Common myeloid progenitor, CD34-positive (primary cell): Measurements from ENCODE around the gene NPHP3.

Experiments
- CTCF ChIA-PET: fragments of 350-600 bp; sonication (Branson Sonifier 250); formaldehyde crosslinking; loops from one replicate; lab custom pipeline; 2021; ENCODE audit warnings: antibody characterized with exemption; lab: Charles Lee
- POLR2A ChIA-PET: fragments of 350-600 bp; sonication (Branson Sonifier 250); formaldehyde crosslinking; loops from one replicate; lab custom pipeline; 2021; ENCODE audit warnings: antibody characterized with exemption; lab: Charles Lee
- DNase-seq, 3 donors: peaks; one replicate each; pipeline versions ENCODE4 v3.0.0 to v3.0.0-alpha.2; 2013
- H3K27ac ChIP-seq, 2 experiments: 1 replicate in 1 of 2; 2 replicates in 1 of 2; pipeline ENCODE4 v1.7.0; 2013; ENCODE audit warnings: inconsistent platforms in 2 of 2, low read length in 2 of 2, mild to moderate bottlenecking in 2 of 2, low read depth in 1 of 2, moderate library complexity in 1 of 2; ENCODE audit not compliant: severe bottlenecking in 2 of 2, insufficient read depth in 1 of 2, poor library complexity in 1 of 2
- H3K27me3 ChIP-seq, 5 experiments: replicated peaks in 2 of 5; 1 replicate in 3 of 5; 2 replicates in 2 of 5; pipeline versions ENCODE4 v1.6.1 to v1.7.0; 2013; ENCODE audit warnings: low read length in 4 of 5, mild to moderate bottlenecking in 2 of 5, moderate library complexity in 2 of 5, inconsistent platforms in 1 of 5; ENCODE audit not compliant: insufficient read depth in 5 of 5, control insufficient read depth in 4 of 5
- H3K36me3 ChIP-seq, 4 experiments: 1 replicate in 2 of 4; 2 replicates in 2 of 4; pipeline versions ENCODE4 v1.6.1 to v1.7.0; 2013; ENCODE audit warnings: low read length in 3 of 4, control low read depth in 1 of 4, mild to moderate bottlenecking in 1 of 4; ENCODE audit not compliant: control insufficient read depth in 4 of 4, insufficient read depth in 4 of 4
- H3K4me1 ChIP-seq, 4 experiments: 1 replicate in 3 of 4; 2 replicates in 1 of 4; pipeline versions ENCODE4 v1.6.1 to v1.7.1; 2013; ENCODE audit warnings: low read length in 3 of 4, mild to moderate bottlenecking in 3 of 4, control low read depth in 1 of 4, inconsistent platforms in 1 of 4, moderate library complexity in 1 of 4; ENCODE audit not compliant: control insufficient read depth in 4 of 4, insufficient read depth in 4 of 4; ENCODE audit errors: control extremely low read depth in 1 of 4
- H3K4me3 ChIP-seq, 7 experiments: 1 replicate in 4 of 7; 2 replicates in 3 of 7; pipeline versions ENCODE4 v1.5.1 to v1.7.0; 2013; ENCODE audit warnings: mild to moderate bottlenecking in 7 of 7, low read length in 6 of 7, moderate library complexity in 6 of 7, inconsistent platforms in 2 of 7, low read depth in 2 of 7, control low read depth in 1 of 7; ENCODE audit not compliant: insufficient read depth in 4 of 7, control insufficient read depth in 1 of 7; ENCODE audit errors: extremely low read depth in 1 of 7
- H3K9me3 ChIP-seq, 5 experiments: 1 replicate in 4 of 5; 2 replicates in 1 of 5; pipeline versions ENCODE4 v1.6.1 to v1.7.1; 2013; ENCODE audit warnings: low read length in 4 of 5, mild to moderate bottlenecking in 2 of 5, inconsistent platforms in 1 of 5, low read depth in 1 of 5, moderate library complexity in 1 of 5; ENCODE audit not compliant: control insufficient read depth in 4 of 5, insufficient read depth in 2 of 5; ENCODE audit errors: control extremely low read depth in 1 of 5
- WGBS: methylation state at CpG from one replicate; pipeline ENCODE4 v1.1.5; 2013; ENCODE audit not compliant: insufficient coverage; 5-methylcytosine and 5-hydroxymethylcytosine counted together

NPHP3 gene

GRCh38 chr3:132690040-132690439, 32.2 kb downstream of the NPHP3 start:
- no peaks in the 10 kb centered on the region for H3K4me1 ChIP-seq
- no peaks in the 10 kb centered on the region for H3K27me3 ChIP-seq
- CTCF ChIA-PET: no interaction called here
- 100% methylated on average over 2 of the region's 4 CpGs for WGBS
- H3K27ac ChIP-seq: no peak overlapping the region
- peaks cover 23 to 80% (median 39%) of the 10 kb centered on the region in 4 experiments for H3K36me3 ChIP-seq
- DNase-seq: no peak
- no peak overlapping the region for H3K4me3 ChIP-seq
- POLR2A ChIA-PET: no interaction called here
- no peaks in the 10 kb centered on the region for H3K9me3 ChIP-seq

- Histone ChIP-seq H3K4me1 (no peaks in the 10 kb centered on the region), H3K36me3 (peaks cover 3 to 65% (median 24%) of the 10 kb centered on the region in 4 experiments), H3K27me3 (no peaks in the 10 kb centered on the region), H3K27ac (no peak overlapping the region), H3K4me3 (no peak overlapping the region), H3K9me3 (no peaks in the 10 kb centered on the region)
- ChIA-PET POLR2A (no interaction called here), CTCF (interaction anchor here (1.1 to 1.7 kb wide), 3 partner anchors 12 to 148 kb away, joined by 3 to 5 read pairs (median 3); no protein-coding TSS in a partner anchor)
- no peak for DNase-seq
Measured at GRCh38 chr3:132682201-132682600, 40.0 kb downstream of the NPHP3 start.

- ChIA-PET POLR2A (no interaction called here), CTCF (interaction anchor here (1.0 to 1.7 kb wide), 3 partner anchors 11 to 147 kb away, joined by 3 to 5 read pairs (median 3); no protein-coding TSS in a partner anchor)
- H3K36me3 ChIP-seq: peaks cover 5 to 71% (median 26%) of the 10 kb centered on the region in 4 experiments
- WGBS: 80% methylated on average over 1 of the region's 3 CpGs
- no peak for DNase-seq
- H3K9me3 ChIP-seq: no peaks in the 10 kb centered on the region
- no peak overlapping the region for H3K27ac ChIP-seq
- no peaks in the 10 kb centered on the region for H3K4me1 ChIP-seq
- H3K4me3 ChIP-seq: no peak overlapping the region
- H3K27me3 ChIP-seq: no peaks in the 10 kb centered on the region
Measured at GRCh38 chr3:132681421-132681820, 40.8 kb downstream of the NPHP3 start.

- H3K27ac ChIP-seq: no peak overlapping the region
- H3K4me3 ChIP-seq: no peak overlapping the region
- no peaks in the 10 kb centered on the region for H3K9me3 ChIP-seq
- 96% methylated on average over 4 of the region's 5 CpGs for WGBS
- no peak for DNase-seq
- POLR2A ChIA-PET: interaction anchor here (0.6 kb wide), 1 partner anchor 147 kb away, joined by 3 read pairs; no protein-coding TSS in a partner anchor
- H3K36me3 ChIP-seq: peaks cover 5 to 71% (median 25%) of the 10 kb centered on the region in 4 experiments
- no peaks in the 10 kb centered on the region for H3K4me1 ChIP-seq
- CTCF ChIA-PET: no interaction called here
- no peaks in the 10 kb centered on the region for H3K27me3 ChIP-seq
Measured at GRCh38 chr3:132679911-132680310, 42.3 kb downstream of the NPHP3 start.

GRCh38 chr3:132675408-132675807, 46.8 kb downstream of the NPHP3 start:
- POLR2A ChIA-PET: interaction anchor here (0.6 kb wide), 1 partner anchor 19 kb away, joined by 3 read pairs; no protein-coding TSS in a partner anchor

GRCh38 chr3:132669256-132669777, 52.9 kb downstream of the NPHP3 start:
- peak in 1 of 3 donors; percentile 13 for DNase-seq
- CTCF ChIA-PET: interaction anchor here (1.0 to 1.7 kb wide), 2 partner anchors 11 to 13 kb away, joined by 4 to 11 read pairs; no protein-coding TSS in a partner anchor
- Histone ChIP-seq H3K4me1 (peaks cover 2 to 12% (median 6%) of the 10 kb centered on the region in 4 experiments), H3K9me3 (no peaks in the 10 kb centered on the region), H3K27me3 (no peaks in the 10 kb centered on the region), H3K36me3 (peaks cover 9 to 44% (median 30%) of the 10 kb centered on the region in 4 experiments), H3K4me3 (no peak overlapping the region), H3K27ac (no peak overlapping the region)
- POLR2A ChIA-PET: no interaction called here
- WGBS: 100% methylated on average over 5 of the region's 5 CpGs

More at GRCh38 chr3:132675408-132675807, 46.8 kb downstream of the NPHP3 start:
- Histone ChIP-seq H3K4me3 (no peak overlapping the region), H3K9me3 (no peaks in the 10 kb centered on the region), H3K27me3 (no peaks in the 10 kb centered on the region), H3K4me1 (no peaks in the 10 kb centered on the region), H3K36me3 (peaks cover 11 to 62% (median 26%) of the 10 kb centered on the region in 4 experiments), H3K27ac (no peak overlapping the region)
- CTCF ChIA-PET: interaction anchor here (1.0 kb wide), 1 partner anchor 19 kb away, joined by 4 read pairs; no protein-coding TSS in a partner anchor
- no peak for DNase-seq

- no peak for DNase-seq
- Histone ChIP-seq H3K36me3 (peaks cover 4 to 31% (median 14%) of the 10 kb centered on the region in 4 experiments), H3K27me3 (no peaks in the 10 kb centered on the region), H3K4me3 (no peak overlapping the region), H3K4me1 (peaks cover 8 to 21% (median 15%) of the 10 kb centered on the region in 4 experiments), H3K27ac (no peak overlapping the region), H3K9me3 (no peaks in the 10 kb centered on the region)
- no CpG with 5 or more reads among the region's 3 CpGs for WGBS
- ChIA-PET CTCF (interaction anchor here (0.7 kb wide), 1 partner anchor 23 kb away, joined by 3 read pairs; no protein-coding TSS in a partner anchor), POLR2A (no interaction called here)
Measured at GRCh38 chr3:132665230-132665745, 56.9 kb downstream of the NPHP3 start.
